AG04450 (cell line): ENCODE measurements around the gene PHC2. TPM values are rescaled to one million over a fixed set of nuclear protein-coding genes. Genes with fewer than 3 reads are reported as not detected.

Experiments used
- CTCF ChIA-PET: fragments of 300-600, 350-600 bp; formaldehyde crosslinking; extraction: SDS; loops from one replicate; lab custom pipeline; 2022; ENCODE audit warnings: antibody characterized with exemption, inconsistent platforms; lab: Charles Lee
- POLR2A ChIA-PET: fragments of 350-600 bp; formaldehyde crosslinking; extraction: SDS; loops from one replicate; lab custom pipeline; 2021; ENCODE audit warnings: antibody characterized with exemption, inconsistent platforms; lab: Yijun Ruan, JAX
- DNase-seq: peaks from one replicate; pipeline ENCODE4 v3.0.0-alpha.2; 2011; ENCODE audit warnings: low read depth, low spot score
- H3K27ac ChIP-seq: one replicate; pipeline ENCODE4 v1.5.1; 2012; ENCODE audit warnings: low read depth, low read length, control low read depth
- H3K27me3 ChIP-seq: one replicate; pipeline ENCODE4 v1.6.0; 2012; ENCODE audit warnings: low read length; ENCODE audit not compliant: control insufficient read depth, insufficient read depth
- H3K4me3 ChIP-seq: 2 replicates; pipeline ENCODE4 v1.5.1; 2011; ENCODE audit warnings: mild to moderate bottlenecking, low read depth, low read length, control low read depth
- H3K9me3 ChIP-seq: 2 replicates; pipeline ENCODE4 v1.5.1; 2012; ENCODE audit warnings: low read length; ENCODE audit not compliant: control insufficient read depth, insufficient read depth
- CTCF ChIP-seq: IDR thresholded peaks from 2 replicates; pipeline ENCODE4 v1.5.1; 2011; ENCODE audit warnings: low read depth, low read length, control low read depth, inconsistent platforms
- polyA plus RNA-seq: library from polyadenylated mRNA; depleted of rRNA; stranded (reverse); fragments of >200 nt; gene quantifications from 2 replicates; pipeline ENCODE4 v1.2.3, GENCODE V29; 2011

PHC2 gene
- polyA plus RNA-seq, 1 experiment: 47.1 TPM

- Histone ChIP-seq H3K27me3 (no peaks in the 10 kb centered on the region), H3K4me3 (no peak overlapping the region), H3K27ac (no peak overlapping the region), H3K9me3 (no peaks in the 10 kb centered on the region; the same call in 1 of the 2 replicates)
- POLR2A ChIA-PET: no interaction called here
- no peak for DNase-seq
- CTCF ChIA-PET: interaction anchor here (1.0 kb wide), 1 partner anchor 9 kb away, joined by 5 read pairs; no protein-coding TSS in a partner anchor
- no peak for TF ChIP-seq CTCF
Measured at GRCh38 chr1:33288976-33289857, 141.7 kb downstream of the PHC2 start.

GRCh38 chr1:33287317-33287716, 143.6 kb downstream of the PHC2 start:
- ChIA-PET CTCF (interaction anchor here (0.5 to 4.8 kb wide), 2 partner anchors 9 to 767 kb away, joined by 6 to 26 read pairs; no protein-coding TSS in a partner anchor), POLR2A (no interaction called here)
- Histone ChIP-seq H3K27ac (no peak overlapping the region), H3K27me3 (no peaks in the 10 kb centered on the region), H3K4me3 (no peak overlapping the region), H3K9me3 (no peaks in the 10 kb centered on the region; the same call in 1 of the 2 replicates)
- no peak for TF ChIP-seq CTCF
- DNase-seq: no peak

- H3K27me3 ChIP-seq: no peaks in the 10 kb centered on the region
- H3K9me3 ChIP-seq: no peaks in the 10 kb centered on the region; the same call in 1 of the 2 replicates
- ChIA-PET CTCF (interaction anchor here (0.5 to 4.8 kb wide), 2 partner anchors 9 to 766 kb away, joined by 6 to 26 read pairs; no protein-coding TSS in a partner anchor), POLR2A (no interaction called here)
- no peak for TF ChIP-seq CTCF
- H3K4me3 ChIP-seq: no peak overlapping the region
- H3K27ac ChIP-seq: no peak overlapping the region
- DNase-seq: no peak
Measured at GRCh38 chr1:33286451-33287185, 144.3 kb downstream of the PHC2 start.

GRCh38 chr1:33284049-33284448, 146.8 kb downstream of the PHC2 start:
- DNase-seq: no peak
- POLR2A ChIA-PET: no interaction called here
- Histone ChIP-seq H3K9me3 (no peaks in the 10 kb centered on the region; the same call in 1 of the 2 replicates), H3K4me3 (no peak overlapping the region), H3K27me3 (no peaks in the 10 kb centered on the region), H3K27ac (no peak overlapping the region)
- no peak for TF ChIP-seq CTCF
- CTCF ChIA-PET: interaction anchor here (0.7 to 4.8 kb wide), 3 partner anchors 12 to 1190 kb away, joined by 3 to 26 read pairs (median 3); no protein-coding TSS in a partner anchor
